ENCODE results near the gene PRM3.

GRCh38 chr16:11290102-11290893 is 16.9 kb upstream of the PRM3 start:
- TF ChIP-seq CTCF (IDR thresholded peaks at IDR 0.05) (no peak), POLR2A (IDR thresholded peaks at IDR 0.05) (no peak)

Measured in suprapubic skin (tissue), 3 donors.